GM21526 (cell line): ENCODE measurements around the gene ENTPD8.
A peak's percentile ranks its signal among the peaks of the same experiment; 100 is the strongest.
"Not testable (repeated sequence)": the region's sequence is repeated elsewhere in the genome, so short reads cannot be mapped to it uniquely, and the experiment has no call there.

Experiments
- ATAC-seq: cut with Tn5 transposase; IDR thresholded peaks from one replicate; pipeline ENCODE4 v1.9.1; 2021; ENCODE audit warnings: moderate library complexity; ENCODE audit not compliant: unreplicated experiment, low FRiP score

The ENTPD8 gene

GRCh38 chr9:137459601-137460362, 18.6 kb upstream of the ENTPD8 start:
- ATAC-seq: peak; percentile 3

GRCh38 chr9:137459152-137459600, 18.0 kb upstream of the ENTPD8 start, which contains the start of gene NSMF:
NSMF (minus strand) TSS chr9:137459334; CDS start chr9:137459102, 232 bp downstream.
- peak; percentile 52 for ATAC-seq

GRCh38 chr9:137458194-137459151, 17.3 kb upstream of the ENTPD8 start:
- peak; percentile 12 for ATAC-seq

- ATAC-seq: no peak
Observed at GRCh38 chr9:137457406-137458193, 16.4 kb upstream of the ENTPD8 start.

GRCh38 chr9:137456864-137457405, 15.8 kb upstream of the ENTPD8 start:
- no peak for ATAC-seq

GRCh38 chr9:137456061-137456863, 15.1 kb upstream of the ENTPD8 start:
- no peak for ATAC-seq

GRCh38 chr9:137455359-137455991, 14.3 kb upstream of the ENTPD8 start:
- no peak for ATAC-seq

- ATAC-seq: no peak
Observed at GRCh38 chr9:137454597-137455358, 13.6 kb upstream of the ENTPD8 start.

GRCh38 chr9:137454145-137454596, 13.0 kb upstream of the ENTPD8 start:
- no peak for ATAC-seq

- ATAC-seq: no peak
Observed at GRCh38 chr9:137453643-137454081, 12.5 kb upstream of the ENTPD8 start.

- ATAC-seq: no peak
Observed at GRCh38 chr9:137452761-137453642, 11.8 kb upstream of the ENTPD8 start.

GRCh38 chr9:137452006-137452760, 11.0 kb upstream of the ENTPD8 start:
- ATAC-seq: no peak

- not testable (repeated sequence) for ATAC-seq
Observed at GRCh38 chr9:137451264-137452005, 10.3 kb upstream of the ENTPD8 start.

GRCh38 chr9:137450539-137451222, 9.5 kb upstream of the ENTPD8 start:
- not testable (repeated sequence) for ATAC-seq

GRCh38 chr9:137449931-137450538, 8.9 kb upstream of the ENTPD8 start:
- no peak for ATAC-seq
